T-helper 17 cell (primary cell): ENCODE results near the gene NT5C1B. TPM values are rescaled to one million over a fixed set of nuclear protein-coding genes. Genes with fewer than 3 reads are reported as not detected.
"Not testable (repeated sequence)": the region's sequence is repeated elsewhere in the genome, so short reads cannot be mapped to it uniquely, and the experiment has no call there.

Experiments
- ATAC-seq: fragments of 150-1000 bp; cut with Tn5 transposase; 2 replicates; pipeline ENCODE4 v1.10.0; 2021; ENCODE audit warnings: mild to moderate bottlenecking, moderate library complexity
- DNase-seq, 3 donors: peaks; one replicate each; pipeline versions ENCODE4 v3.0.0 to v3.0.0-alpha.2; 2020 to 2021
- H3K9me3 ChIP-seq: one replicate; pipeline ENCODE4 v1.7.0; 2013; ENCODE audit warnings: low read length, mild to moderate bottlenecking; ENCODE audit not compliant: control insufficient read depth, poor library complexity, severe bottlenecking
- H3K27ac Mint-ChIP-seq: one replicate; pipeline ENCODE4 v1.8.0; 2022; ENCODE audit warnings: mild to moderate bottlenecking, moderate library complexity, mixed read lengths
- H3K27me3 Mint-ChIP-seq: one replicate; pipeline ENCODE4 v1.8.0; 2022; ENCODE audit warnings: mixed read lengths
- H3K36me3 Mint-ChIP-seq: one replicate; pipeline ENCODE4 v1.8.0; 2022; ENCODE audit warnings: low read depth, mixed read lengths
- H3K4me1 Mint-ChIP-seq: one replicate; pipeline ENCODE4 v1.8.0; 2022; ENCODE audit warnings: mild to moderate bottlenecking, mixed read lengths
- H3K4me3 Mint-ChIP-seq: one replicate; pipeline ENCODE4 v1.8.0; 2022; ENCODE audit warnings: mild to moderate bottlenecking, moderate library complexity, mixed read lengths
- total RNA-seq, 4 donors: library from RNA in 2 of 4; stranded (reverse) in 2 of 4; gene quantifications; one replicate each; pipeline ENCODE4 v1.2.3 and lab custom pipeline; 2022 to 2026

Gene NT5C1B
- total RNA-seq, result not detected
- total RNA-seq (lab: John Stamatoyannopoulos, UW), result 0 reads per million in 2 donors

DNA sequence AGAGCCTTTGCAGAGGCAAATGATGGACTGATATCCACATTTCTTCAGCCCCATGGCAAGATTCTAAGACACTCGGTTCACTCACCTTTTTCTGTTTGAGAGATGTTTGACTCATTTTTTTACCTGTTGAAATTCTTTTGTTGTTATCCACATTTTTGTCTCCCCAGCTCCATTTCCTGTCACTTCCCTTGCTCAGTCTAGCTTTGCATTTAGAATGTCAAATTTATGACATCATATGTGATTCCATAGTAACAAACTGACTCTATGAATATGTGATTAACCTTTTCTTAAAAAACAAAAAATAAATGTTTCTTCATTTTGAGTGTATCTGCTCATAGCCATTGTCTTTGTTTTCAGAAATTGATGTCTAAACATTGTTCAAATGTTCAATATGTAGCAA lies at the start of gene NT5C1B:
NT5C1B (minus strand) TSS at position 216 of the 400 bp plus-strand sequence; CDS start at position 115, 101 bp downstream.
- Mint-ChIP-seq H3K4me3 (no peak within 1 kb of the TSS), H3K27ac (no peak within 1 kb of the TSS), H3K36me3 (peaks cover 5% of the 10 kb centered on the region), H3K27me3 (no peaks in the 10 kb centered on the region), H3K4me1 (no peaks in the 10 kb centered on the region)
- DNase-seq (no peak), ATAC-seq (no peak)
- H3K9me3 ChIP-seq, result no peaks in the 10 kb centered on the region

DNA sequence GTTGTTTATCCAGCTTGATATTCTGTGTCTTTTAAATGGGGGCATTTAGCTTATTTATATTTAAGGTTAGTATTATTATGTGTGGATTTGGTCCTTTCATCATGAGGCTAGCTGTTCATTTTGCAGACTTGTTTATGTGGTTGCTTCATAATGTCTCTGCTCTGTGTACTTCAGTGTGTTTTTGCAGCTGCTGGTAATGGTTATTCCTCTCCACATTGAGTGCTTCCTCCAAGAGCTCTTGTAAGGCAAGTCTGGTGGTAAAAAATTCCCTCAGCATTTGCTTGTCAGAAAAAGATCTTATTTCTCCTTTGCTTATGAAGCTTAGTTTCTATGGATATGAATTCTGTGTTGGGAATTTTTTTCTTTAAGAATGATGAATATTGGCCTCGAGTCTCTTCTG lies 47.8 kb upstream of the NT5C1B start:
- Mint-ChIP-seq H3K4me3 (no peak overlapping the region), H3K27ac (no peak overlapping the region), H3K4me1 (no peaks in the 10 kb centered on the region), H3K27me3 (no peaks in the 10 kb centered on the region), H3K36me3 (no peaks in the 10 kb centered on the region)
- ATAC-seq (no peak), DNase-seq (no peak)
- H3K9me3 ChIP-seq, result peaks cover 11% of the 10 kb centered on the region

DNA sequence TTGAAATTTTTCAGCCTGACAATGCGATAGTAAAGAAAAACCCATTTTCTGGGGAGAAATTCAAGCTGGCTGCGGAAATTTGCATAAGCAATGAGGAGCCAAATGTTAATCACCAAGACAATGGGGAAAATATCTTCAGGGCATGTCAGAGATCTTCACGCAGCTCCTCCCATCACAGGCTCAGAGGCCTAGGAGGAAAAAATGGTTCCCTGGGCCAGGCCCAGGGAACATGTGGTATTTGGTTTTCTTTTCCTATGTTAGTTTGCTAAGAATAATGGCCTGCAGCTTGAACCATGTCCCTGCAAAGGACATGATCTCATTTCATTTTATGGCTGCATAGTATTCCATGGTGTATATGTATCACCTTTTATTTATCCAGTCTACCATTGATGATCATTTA lies 43.3 kb upstream of the NT5C1B start:
- not testable (repeated sequence) for DNase-seq

DNA sequence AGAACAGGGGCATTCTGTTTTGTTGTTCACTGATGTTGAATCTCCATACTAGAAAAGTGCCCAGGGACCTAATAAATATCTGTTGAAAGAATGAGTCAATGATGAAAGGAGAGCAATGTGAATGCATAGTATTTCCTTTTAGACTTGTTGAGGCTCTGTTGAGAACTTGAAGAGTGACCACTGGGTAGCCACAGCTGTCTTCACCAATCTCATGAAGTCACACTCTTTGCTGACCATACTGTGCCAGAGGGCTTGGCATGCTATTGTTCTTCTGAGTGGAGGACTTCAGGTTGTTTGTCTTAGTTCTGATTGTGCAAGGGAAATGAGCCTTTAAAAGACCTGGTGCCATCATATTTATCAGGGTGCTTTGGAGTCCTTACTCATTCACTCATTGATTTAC lies 41.6 kb upstream of the NT5C1B start:
- ATAC-seq, result no peak
- Mint-ChIP-seq H3K27me3 (no peaks in the 10 kb centered on the region), H3K27ac (no peak overlapping the region), H3K4me1 (no peaks in the 10 kb centered on the region), H3K36me3 (peaks cover 4% of the 10 kb centered on the region), H3K4me3 (no peak overlapping the region)
- H3K9me3 ChIP-seq, result peaks cover under 1% of the 10 kb centered on the region
- no peak for DNase-seq

More for the DNA sequence above, 43.3 kb upstream of the NT5C1B start:
- not testable (repeated sequence) for H3K4me3 Mint-ChIP-seq, H3K27me3 Mint-ChIP-seq, H3K27ac Mint-ChIP-seq, H3K4me1 Mint-ChIP-seq, ATAC-seq, H3K36me3 Mint-ChIP-seq
- H3K9me3 ChIP-seq, result peaks cover 11% of the 10 kb centered on the region

DNA sequence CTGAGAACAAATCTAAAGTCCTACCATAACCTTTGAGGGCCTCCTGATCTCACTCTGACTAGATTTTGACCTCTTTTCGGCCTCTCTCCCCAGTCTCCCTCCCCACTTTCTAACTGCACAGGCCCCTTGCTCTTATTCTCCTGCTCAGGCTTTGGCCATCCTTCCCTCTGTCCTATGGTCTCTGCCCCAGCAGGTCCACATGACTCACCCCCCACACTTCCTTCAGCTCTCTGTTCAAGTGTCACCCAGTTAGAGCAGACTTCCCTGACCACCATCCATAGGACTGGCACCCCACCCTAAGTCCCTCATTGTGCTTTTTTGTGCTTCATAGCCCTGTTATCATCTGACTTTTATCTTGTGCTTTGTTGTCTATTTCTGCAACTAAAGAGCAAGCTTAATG lies 41.2 kb upstream of the NT5C1B start:
- H3K36me3 Mint-ChIP-seq, result peaks cover 4% of the 10 kb centered on the region
- no peak overlapping the region for H3K4me3 Mint-ChIP-seq
- no peak for ATAC-seq
- no peaks in the 10 kb centered on the region for H3K4me1 Mint-ChIP-seq
- no peak for DNase-seq
- no peak overlapping the region for H3K27ac Mint-ChIP-seq
- H3K27me3 Mint-ChIP-seq, result no peaks in the 10 kb centered on the region
- H3K9me3 ChIP-seq, result no peaks in the 10 kb centered on the region

DNA sequence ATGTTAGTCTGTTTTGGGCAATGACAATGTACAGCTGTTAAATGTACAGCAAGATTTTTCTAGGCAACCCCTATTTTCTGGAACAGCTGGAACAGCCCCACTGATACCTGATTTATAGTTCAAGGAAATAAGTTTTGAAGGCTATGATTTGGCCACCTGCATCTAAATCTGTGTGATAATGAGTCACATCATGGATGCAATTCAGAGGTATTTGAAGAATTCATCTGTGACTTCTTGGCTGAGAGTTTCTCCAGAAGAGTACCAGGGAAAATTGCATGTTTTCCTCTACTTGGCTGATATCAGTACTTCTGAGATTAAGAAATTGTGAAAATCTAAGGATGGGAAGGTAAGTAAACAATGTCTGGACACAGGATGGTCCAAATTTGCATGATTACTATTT lies 40.7 kb upstream of the NT5C1B start:
- DNase-seq (no peak), ATAC-seq (no peak)
- no peaks in the 10 kb centered on the region for H3K4me1 Mint-ChIP-seq
- peaks cover 4% of the 10 kb centered on the region for H3K36me3 Mint-ChIP-seq
- no peaks in the 10 kb centered on the region for H3K27me3 Mint-ChIP-seq
- H3K27ac Mint-ChIP-seq, result no peak overlapping the region
- H3K9me3 ChIP-seq, result no peaks in the 10 kb centered on the region
- H3K4me3 Mint-ChIP-seq, result no peak overlapping the region

DNA sequence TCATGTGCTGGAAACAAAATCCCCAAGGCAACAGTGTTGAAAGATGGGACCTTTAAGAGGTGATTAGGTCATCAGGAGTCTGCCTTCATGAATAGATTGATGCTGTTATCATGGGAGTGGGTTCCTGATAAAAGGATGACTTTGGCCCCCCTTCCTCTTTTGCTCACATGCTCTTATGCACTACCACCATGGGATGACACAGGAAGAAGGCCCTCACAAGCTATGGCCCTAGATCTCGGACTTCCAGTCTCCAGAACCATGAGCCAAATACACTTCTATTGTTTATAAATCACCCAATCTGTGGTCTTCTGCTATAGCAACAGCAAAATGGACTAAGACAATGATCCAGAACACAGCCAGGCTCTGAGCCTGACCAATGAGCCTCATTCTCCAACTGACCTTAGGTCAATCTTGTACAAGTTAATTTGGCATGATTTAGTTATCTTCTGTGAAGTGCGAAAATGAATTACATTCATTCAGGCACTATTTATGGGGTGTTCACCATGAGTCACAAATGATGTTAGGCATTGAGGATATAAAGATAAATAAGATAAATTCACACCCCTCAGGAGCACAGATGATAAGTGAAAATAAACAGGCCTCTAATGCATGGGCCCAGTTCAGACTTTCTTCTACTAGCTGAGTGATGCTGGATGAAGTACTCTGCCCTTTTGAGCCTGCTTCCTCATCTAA lies 37.7 kb upstream of the NT5C1B start:
- peaks cover 4% of the 10 kb centered on the region for H3K36me3 Mint-ChIP-seq

DNA sequence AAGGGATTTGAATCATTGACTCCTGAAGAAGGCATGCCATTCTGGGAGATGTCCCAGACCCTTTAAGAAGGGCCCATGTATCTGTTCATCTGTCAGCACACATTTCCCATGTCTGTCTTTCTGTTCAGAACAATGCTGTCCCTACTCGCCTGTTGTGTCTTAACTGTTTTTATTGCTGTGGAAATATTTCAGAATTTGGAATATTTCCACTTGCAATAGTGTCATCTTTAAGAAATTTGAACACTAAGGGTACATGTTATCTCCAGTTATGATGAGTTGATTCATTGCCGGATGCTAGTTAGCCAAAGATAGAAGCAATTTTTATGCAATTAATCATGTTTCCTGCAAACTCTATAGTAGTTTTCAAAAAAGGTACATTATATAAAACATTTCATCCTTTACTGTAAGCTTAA lies 36.9 kb upstream of the NT5C1B start:
- no peaks in the 10 kb centered on the region for H3K9me3 ChIP-seq
- no peak for ATAC-seq
- Mint-ChIP-seq H3K27me3 (no peaks in the 10 kb centered on the region), H3K4me1 (no peaks in the 10 kb centered on the region), H3K27ac (no peak overlapping the region), H3K4me3 (no peak overlapping the region), H3K36me3 (peaks cover 4% of the 10 kb centered on the region)
- DNase-seq, result no peak

More for the DNA sequence above, 37.7 kb upstream of the NT5C1B start:
- H3K27ac Mint-ChIP-seq, result no peak overlapping the region
- no peak for ATAC-seq
- DNase-seq, result no peak
- no peaks in the 10 kb centered on the region for H3K27me3 Mint-ChIP-seq
- no peak overlapping the region for H3K4me3 Mint-ChIP-seq
- H3K9me3 ChIP-seq, result no peaks in the 10 kb centered on the region
- H3K4me1 Mint-ChIP-seq, result no peaks in the 10 kb centered on the region

DNA sequence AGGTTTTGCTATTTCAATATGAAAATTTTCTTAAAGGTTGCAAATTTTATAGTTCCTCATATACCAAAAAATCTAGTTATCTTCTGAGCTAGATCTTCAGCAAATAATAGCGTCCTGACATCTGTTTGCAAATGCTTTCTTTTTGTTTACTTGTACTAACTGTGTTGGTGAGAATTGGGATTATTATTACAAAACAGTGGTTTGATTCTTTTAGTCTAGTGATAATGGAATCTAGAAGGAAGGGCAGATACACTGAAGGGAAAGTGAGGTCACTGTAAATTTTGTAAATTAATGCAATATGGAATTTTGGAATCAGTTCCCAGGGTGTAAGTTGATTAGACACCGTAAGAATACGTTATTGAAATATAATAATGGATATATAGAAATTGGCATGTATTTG lies 36.2 kb upstream of the NT5C1B start:
- H3K36me3 Mint-ChIP-seq, result peaks cover 2% of the 10 kb centered on the region
- H3K27me3 Mint-ChIP-seq, result no peaks in the 10 kb centered on the region
- H3K27ac Mint-ChIP-seq, result no peak overlapping the region
- DNase-seq (no peak), ATAC-seq (no peak)
- H3K9me3 ChIP-seq, result no peaks in the 10 kb centered on the region
- no peaks in the 10 kb centered on the region for H3K4me1 Mint-ChIP-seq
- no peak overlapping the region for H3K4me3 Mint-ChIP-seq

DNA sequence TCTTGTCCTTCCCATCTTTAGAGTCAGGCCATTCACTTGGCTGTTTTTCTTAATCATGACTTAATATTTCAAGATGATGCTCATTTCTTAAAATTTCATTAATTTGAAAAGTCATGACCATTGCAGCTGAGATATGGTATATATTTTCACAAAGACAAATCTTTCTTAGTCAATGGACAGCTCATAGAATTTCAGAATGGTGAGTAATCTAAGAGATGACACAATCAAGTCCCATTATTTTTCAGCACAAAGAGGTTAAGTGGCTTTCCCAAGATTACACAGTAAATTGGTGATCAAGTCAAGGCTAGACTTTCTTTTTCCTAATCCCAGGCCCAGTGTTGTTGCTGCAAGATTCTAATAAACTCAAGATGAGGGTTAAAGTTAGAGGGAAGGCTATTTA lies 34.4 kb upstream of the NT5C1B start:
- DNase-seq, result no peak
- Mint-ChIP-seq H3K27me3 (no peaks in the 10 kb centered on the region), H3K27ac (no peak overlapping the region), H3K4me3 (no peak overlapping the region), H3K36me3 (peaks cover 3% of the 10 kb centered on the region), H3K4me1 (no peaks in the 10 kb centered on the region)
- ATAC-seq, result no peak
- no peaks in the 10 kb centered on the region for H3K9me3 ChIP-seq

DNA sequence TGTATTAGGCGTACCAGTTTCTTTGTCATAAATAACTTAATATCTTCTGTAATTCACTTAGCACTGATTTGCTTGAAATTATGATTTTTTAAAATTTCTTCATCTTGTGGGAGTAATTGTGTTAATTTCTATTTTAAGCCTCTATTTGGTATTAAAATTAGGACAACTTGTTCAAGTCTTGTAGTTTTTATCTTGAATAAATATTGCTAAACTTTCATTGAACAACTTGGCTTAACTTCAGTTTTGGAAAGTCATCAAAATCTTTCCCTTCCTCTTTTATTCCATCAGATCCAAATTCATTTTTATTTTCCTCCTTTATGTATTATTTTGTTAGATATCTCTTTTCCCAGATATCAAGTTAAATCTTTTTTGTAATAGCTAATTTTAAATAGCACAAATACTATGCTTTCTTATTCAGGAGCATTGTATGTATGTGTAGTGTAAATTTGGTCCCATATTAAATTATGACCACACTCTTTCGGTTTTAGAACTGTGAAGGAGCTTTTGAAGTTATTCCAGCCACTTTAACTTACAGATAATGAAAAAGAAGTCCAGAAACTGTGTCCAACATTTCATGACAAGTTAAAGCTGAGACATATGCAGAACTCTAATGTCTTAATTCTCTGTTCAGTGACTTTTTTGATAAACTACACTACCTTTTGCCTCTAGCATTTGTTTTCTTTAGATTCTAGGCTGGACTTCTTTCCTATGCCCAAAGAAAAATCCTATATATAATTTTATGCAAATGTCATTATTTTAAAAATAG lies 31.7 kb upstream of the NT5C1B start:
- DNase-seq (no peak), ATAC-seq (no peak)
- H3K36me3 Mint-ChIP-seq, result peaks cover 3% of the 10 kb centered on the region
- H3K4me1 Mint-ChIP-seq, result no peaks in the 10 kb centered on the region
- no peak overlapping the region for H3K27ac Mint-ChIP-seq
- H3K27me3 Mint-ChIP-seq, result no peaks in the 10 kb centered on the region
- H3K4me3 Mint-ChIP-seq, result no peak overlapping the region
- H3K9me3 ChIP-seq, result no peaks in the 10 kb centered on the region

DNA sequence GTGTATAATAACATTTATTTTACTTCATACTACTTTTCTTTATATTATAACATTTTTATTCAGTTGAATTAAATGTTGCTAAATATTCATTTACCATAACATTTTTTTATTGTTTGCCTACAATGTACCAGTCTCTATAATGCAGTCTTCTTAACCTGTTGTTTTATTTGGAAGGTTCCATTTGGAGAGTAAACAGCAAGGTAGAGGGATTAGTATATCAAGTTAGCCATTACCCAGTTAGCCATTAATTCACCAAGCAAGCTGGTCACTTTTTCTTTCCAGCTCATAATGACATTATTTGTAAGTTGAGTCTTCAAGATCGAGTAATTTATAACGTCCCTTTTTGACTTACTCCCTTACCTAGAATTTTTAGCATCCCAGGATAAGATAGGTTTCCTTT lies 29.7 kb upstream of the NT5C1B start:
- no peaks in the 10 kb centered on the region for H3K27me3 Mint-ChIP-seq
- no peaks in the 10 kb centered on the region for H3K9me3 ChIP-seq
- H3K27ac Mint-ChIP-seq, result no peak overlapping the region
- H3K4me1 Mint-ChIP-seq, result no peaks in the 10 kb centered on the region
- no peak for ATAC-seq
- no peak overlapping the region for H3K4me3 Mint-ChIP-seq
- no peak for DNase-seq
- H3K36me3 Mint-ChIP-seq, result peaks cover 3% of the 10 kb centered on the region

DNA sequence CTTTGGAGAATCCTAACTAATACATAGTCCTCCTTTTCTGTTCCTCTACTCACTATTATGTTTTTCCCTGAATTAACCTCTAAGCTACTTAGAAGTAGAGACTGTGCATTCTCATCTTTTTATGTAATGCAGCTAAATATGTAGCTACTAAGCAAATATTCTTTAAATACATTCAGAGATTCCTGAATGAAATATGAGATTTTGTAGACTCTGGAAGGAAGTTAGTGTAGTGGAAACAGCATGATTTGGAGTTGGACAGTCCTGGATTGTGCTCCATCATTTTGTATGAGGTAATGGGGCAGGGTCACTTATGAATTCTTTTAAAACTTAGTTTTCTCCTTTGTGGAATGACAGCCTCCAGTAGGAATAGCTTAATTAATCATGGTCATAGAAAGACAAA lies 24.7 kb upstream of the NT5C1B start:
- H3K9me3 ChIP-seq, result no peaks in the 10 kb centered on the region
- no peak overlapping the region for H3K4me3 Mint-ChIP-seq
- DNase-seq (no peak), ATAC-seq (no peak)
- H3K4me1 Mint-ChIP-seq, result no peaks in the 10 kb centered on the region
- H3K36me3 Mint-ChIP-seq, result no peaks in the 10 kb centered on the region
- H3K27me3 Mint-ChIP-seq, result no peaks in the 10 kb centered on the region
- H3K27ac Mint-ChIP-seq, result no peak overlapping the region

DNA sequence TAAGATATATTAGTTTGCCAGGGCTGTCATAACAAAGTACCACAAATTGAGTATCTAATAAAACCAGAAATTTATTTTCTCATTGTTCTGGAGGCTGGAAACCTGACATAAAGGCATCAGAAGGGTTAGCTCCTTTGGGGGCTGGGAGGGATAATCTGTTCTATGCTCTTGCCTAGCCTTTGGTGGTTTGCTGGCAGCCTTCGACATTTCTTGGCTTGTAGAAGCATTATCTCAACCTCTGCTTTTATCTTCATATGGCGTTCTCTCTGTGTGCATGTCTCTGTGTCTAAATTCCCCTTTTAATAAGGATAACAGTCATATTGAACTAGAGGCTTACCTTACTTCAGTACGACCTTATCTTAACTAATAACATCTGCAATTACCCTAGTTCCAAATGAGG lies 22.8 kb upstream of the NT5C1B start:
- Mint-ChIP-seq H3K4me3 (no peak overlapping the region), H3K36me3 (no peaks in the 10 kb centered on the region), H3K27me3 (no peaks in the 10 kb centered on the region), H3K4me1 (no peaks in the 10 kb centered on the region), H3K27ac (no peak overlapping the region)
- no peak for ATAC-seq
- DNase-seq, result no peak
- H3K9me3 ChIP-seq, result no peaks in the 10 kb centered on the region
